Epithelial cell of proximal tubule (primary cell): ENCODE results near the gene SSBP2. TPM values are rescaled to one million over a fixed set of nuclear protein-coding genes. Genes with fewer than 3 reads are reported as not detected.
A peak's percentile ranks its signal among the peaks of the same experiment; 100 is the strongest.

Source experiments
- DNase-seq: peaks from one replicate; pipeline ENCODE4 v3.0.0-alpha.2; 2011; ENCODE audit warnings: low read depth
- H3K4me3 ChIP-seq: 2 replicates; pipeline ENCODE4 v1.5.1; 2011; ENCODE audit warnings: low read depth, mild to moderate bottlenecking, low read length
- total RNA-seq: library from RNA; depleted of rRNA; stranded (reverse); fragments of >200 nt; gene quantifications from 2 replicates; pipeline ENCODE4 v1.2.3, GENCODE V29; 2015
- TF ChIP-seq, protein P1 (sequence below): conservative IDR thresholded peaks from 2 replicates; pipeline ENCODE4 v1.5.1; 2012; ENCODE audit warnings: low read depth, mild to moderate bottlenecking, low read length

SSBP2 gene
- total RNA-seq, 1 donor from 2014 or later = 3.9 TPM

DNA sequence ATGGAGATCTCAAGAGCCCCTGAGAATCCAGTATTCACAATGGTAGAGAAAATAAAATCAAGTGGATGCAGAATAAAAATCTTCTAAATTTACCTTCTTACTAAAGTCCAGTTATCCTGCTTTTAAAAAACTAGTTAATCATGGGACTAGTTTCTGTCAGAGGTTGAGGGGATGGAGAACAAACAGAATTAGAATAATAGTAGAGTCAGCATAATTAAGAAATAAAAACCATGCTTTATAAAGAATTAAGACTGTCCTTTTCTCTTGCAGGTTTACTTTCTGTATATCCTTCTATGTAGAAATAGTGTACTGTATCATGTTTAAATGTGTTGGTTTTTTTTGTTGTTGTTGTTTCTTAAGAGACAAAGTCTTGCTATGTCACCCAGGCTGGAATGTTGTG is 380.0 kb downstream of the SSBP2 start:
- no peak for DNase-seq
- no peak overlapping the region for H3K4me3 ChIP-seq
- TF ChIP-seq, protein P1, sequence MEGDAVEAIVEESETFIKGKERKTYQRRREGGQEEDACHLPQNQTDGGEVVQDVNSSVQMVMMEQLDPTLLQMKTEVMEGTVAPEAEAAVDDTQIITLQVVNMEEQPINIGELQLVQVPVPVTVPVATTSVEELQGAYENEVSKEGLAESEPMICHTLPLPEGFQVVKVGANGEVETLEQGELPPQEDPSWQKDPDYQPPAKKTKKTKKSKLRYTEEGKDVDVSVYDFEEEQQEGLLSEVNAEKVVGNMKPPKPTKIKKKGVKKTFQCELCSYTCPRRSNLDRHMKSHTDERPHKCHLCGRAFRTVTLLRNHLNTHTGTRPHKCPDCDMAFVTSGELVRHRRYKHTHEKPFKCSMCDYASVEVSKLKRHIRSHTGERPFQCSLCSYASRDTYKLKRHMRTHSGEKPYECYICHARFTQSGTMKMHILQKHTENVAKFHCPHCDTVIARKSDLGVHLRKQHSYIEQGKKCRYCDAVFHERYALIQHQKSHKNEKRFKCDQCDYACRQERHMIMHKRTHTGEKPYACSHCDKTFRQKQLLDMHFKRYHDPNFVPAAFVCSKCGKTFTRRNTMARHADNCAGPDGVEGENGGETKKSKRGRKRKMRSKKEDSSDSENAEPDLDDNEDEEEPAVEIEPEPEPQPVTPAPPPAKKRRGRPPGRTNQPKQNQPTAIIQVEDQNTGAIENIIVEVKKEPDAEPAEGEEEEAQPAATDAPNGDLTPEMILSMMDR = no peak

GRCh38 chr5:81365541-81365940 is 385.4 kb downstream of the SSBP2 start:
- H3K4me3 ChIP-seq = no peak overlapping the region
- TF ChIP-seq, protein P1 = no peak

GRCh38 chr5:81363093-81363871 is 387.6 kb downstream of the SSBP2 start:
- no peak overlapping the region for H3K4me3 ChIP-seq
- peak; percentile 37 for DNase-seq

More at GRCh38 chr5:81365541-81365940, 385.4 kb downstream of the SSBP2 start:
- DNase-seq = no peak

More at GRCh38 chr5:81363093-81363871, 387.6 kb downstream of the SSBP2 start:
- TF ChIP-seq, protein P1 = no peak

Other genes starting within 250 kb of the SSBP2 start
- 9.6 and 20.9 TPM in 2 replicates for gene ATG10, start 220.9 kb upstream of the SSBP2 start, total RNA-seq